ENCODE measurements around the gene SLC6A9.

Gene SLC6A9

DNA sequence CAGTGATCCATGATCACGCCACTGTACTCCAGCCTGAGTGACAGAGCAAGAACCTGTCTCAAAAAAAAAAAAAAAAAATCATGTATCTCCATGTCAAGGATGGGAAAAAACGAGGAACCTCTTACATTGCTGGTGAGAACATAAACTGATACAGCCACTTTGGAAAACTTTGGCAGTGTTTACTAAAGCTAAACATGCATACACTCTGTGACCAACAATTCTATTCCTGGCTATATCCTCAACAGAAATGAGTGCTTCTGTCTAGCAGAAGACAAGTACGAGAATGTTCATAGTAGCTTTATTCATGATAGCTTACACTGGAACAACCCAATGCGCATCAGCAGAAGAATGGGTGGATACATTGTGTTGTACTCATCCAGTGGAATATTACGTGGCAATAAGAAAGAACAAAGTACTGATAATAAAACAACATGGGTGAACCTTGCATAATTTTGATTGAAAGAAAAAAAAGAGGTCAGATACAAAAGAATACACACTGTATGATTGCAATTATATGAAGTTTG, 31.5 kb upstream of the SLC6A9 start:
- in situ Hi-C loops (cut with HindIII; ENCODE audit: low sequenced_read_pairs) = no loop called here
- TF ChIP-seq, protein P1, sequence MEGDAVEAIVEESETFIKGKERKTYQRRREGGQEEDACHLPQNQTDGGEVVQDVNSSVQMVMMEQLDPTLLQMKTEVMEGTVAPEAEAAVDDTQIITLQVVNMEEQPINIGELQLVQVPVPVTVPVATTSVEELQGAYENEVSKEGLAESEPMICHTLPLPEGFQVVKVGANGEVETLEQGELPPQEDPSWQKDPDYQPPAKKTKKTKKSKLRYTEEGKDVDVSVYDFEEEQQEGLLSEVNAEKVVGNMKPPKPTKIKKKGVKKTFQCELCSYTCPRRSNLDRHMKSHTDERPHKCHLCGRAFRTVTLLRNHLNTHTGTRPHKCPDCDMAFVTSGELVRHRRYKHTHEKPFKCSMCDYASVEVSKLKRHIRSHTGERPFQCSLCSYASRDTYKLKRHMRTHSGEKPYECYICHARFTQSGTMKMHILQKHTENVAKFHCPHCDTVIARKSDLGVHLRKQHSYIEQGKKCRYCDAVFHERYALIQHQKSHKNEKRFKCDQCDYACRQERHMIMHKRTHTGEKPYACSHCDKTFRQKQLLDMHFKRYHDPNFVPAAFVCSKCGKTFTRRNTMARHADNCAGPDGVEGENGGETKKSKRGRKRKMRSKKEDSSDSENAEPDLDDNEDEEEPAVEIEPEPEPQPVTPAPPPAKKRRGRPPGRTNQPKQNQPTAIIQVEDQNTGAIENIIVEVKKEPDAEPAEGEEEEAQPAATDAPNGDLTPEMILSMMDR (IDR thresholded peaks at IDR 0.05; ENCODE audit: low read depth, low read length, missing control alignments) = no peak
- no peak overlapping the region for H3K4me3 ChIP-seq (ENCODE audit: low read depth, low read length)
- DNase-seq (ENCODE audit: low read depth) = no peak

DNA sequence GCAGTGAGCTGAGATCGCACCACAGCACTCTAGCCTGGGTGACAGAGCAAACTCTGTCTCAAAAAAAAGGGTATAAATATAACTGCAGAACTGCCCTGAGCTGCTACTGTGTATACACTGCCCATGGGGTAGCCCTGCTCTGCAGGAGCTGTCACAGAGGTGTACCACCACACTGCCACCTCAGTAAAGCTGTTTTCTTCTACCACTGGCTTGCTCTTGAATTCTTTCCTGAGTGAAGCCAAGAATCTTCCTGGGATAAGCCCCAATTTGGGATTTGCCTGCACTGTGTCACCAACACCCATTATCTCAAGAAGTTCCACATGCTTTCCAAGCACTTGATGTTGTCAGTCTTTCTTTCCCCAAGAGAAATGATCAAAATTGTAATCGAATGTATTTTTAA, 30.6 kb upstream of the SLC6A9 start:
- in situ Hi-C loops (cut with HindIII; ENCODE audit: low sequenced_read_pairs) = no loop called here
- TF ChIP-seq, protein P1 (IDR thresholded peaks at IDR 0.05; ENCODE audit: low read depth, low read length, missing control alignments) = no peak
- no peak for DNase-seq (ENCODE audit: low read depth)
- H3K4me3 ChIP-seq (ENCODE audit: low read depth, low read length) = no peak overlapping the region

DNA sequence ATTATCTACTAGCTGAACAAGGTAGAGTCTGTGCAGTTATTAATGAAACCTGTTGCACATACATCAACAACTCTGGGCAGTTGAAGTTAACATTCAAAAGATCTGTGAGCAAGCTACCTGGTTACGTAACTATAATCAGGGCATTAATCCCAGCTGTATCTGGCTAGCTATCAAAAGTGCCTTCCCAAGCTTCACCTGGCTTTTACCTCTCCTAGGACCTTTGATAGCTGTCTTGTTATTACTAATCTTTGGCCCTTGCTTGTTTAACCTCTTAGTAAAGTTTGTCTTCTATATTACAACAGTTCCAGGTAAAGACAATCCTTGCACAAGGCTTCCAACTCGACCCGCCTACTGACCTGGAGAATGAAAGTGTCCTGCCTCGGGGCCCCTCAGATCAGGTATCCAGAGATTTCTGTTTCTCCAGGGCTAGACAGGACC, 29.6 kb upstream of the SLC6A9 start:
- in situ Hi-C loops (cut with HindIII; ENCODE audit: low sequenced_read_pairs) = no loop called here
- DNase-seq (ENCODE audit: low read depth) = no peak
- TF ChIP-seq, protein P1 (IDR thresholded peaks at IDR 0.05; ENCODE audit: low read depth, low read length, missing control alignments) = no peak
- H3K4me3 ChIP-seq (ENCODE audit: low read depth, low read length) = no peak overlapping the region

DNA sequence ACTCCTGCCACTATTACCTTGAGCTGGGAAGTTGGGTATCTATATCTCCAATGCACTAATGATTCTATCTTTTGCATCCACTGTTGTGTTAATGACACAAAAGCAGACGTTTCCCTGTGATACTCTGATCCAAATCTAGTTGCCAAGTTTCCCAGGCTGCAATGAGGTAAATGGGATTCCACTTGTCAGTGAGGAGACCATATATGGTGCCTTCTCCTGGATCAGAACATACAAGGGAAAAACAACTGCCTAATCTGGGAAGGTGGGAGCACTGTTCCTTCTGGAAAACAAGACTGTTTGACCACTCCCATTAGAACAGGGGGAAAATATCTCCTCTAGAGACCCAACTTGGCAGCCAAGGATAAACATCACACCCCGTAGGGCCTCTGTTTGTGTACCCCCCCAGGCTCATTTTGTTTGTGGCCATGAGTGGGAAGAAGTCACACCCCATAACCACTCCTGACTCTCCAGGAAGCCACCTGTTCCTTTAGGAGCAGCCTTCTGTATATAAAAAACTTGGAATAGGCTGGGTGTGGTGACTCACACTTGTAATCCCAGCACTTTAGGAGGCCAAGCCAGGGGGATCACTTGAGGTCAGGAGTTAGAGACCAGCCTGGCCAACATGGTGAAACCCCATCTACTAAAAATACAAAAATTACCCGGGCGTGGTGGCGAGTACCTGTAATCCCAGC, 28.5 kb upstream of the SLC6A9 start:
- H3K4me3 ChIP-seq (ENCODE audit: low read depth, low read length) = no peak overlapping the region
- DNase-seq (ENCODE audit: low read depth) = no peak
- TF ChIP-seq, protein P1 (IDR thresholded peaks at IDR 0.05; ENCODE audit: low read depth, low read length, missing control alignments) = no peak
- in situ Hi-C loops (cut with HindIII; ENCODE audit: low sequenced_read_pairs) = no loop called here

DNA sequence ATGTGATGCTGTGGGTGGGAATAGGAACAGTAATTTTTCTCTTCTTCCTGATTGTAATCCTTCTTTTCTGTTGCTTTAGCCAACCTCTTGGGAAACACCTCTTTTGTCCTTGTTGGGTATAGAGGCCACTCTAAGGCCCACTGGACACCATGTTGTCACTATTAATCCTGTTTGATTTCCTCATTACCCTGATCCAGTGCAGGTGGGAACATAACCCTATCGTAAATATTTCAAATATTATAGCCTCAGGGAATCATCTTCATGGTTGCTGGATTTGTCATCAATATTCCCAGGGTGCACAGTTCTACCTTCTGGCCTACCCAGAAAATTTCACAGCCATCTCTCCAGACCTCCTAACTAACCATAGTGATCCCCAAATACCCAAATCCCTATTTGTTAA, 27.9 kb upstream of the SLC6A9 start:
- in situ Hi-C loops (cut with HindIII; ENCODE audit: low sequenced_read_pairs) = no loop called here

DNA sequence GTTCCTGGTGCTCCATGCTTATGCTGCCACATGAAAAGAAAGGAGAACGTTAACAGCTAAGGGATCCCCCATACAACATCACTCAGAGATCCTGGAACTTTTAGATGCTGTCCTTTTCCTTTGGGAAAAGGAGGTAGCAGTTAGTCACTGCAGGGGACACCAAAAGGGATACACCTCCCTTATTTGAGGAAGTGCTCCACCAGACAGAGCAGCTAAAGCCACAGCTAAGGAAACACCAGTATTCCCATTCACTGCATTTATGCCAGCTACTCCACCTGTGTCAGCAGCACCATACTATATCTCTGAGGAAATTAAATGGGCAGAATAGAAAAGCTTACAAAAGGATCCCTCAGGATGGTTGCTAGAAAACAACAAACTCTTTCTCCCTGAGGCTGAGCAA, 26.0 kb upstream of the SLC6A9 start:
- H3K4me3 ChIP-seq (ENCODE audit: low read depth, low read length) = no peak overlapping the region
- TF ChIP-seq, protein P1 (IDR thresholded peaks at IDR 0.05; ENCODE audit: low read depth, low read length, missing control alignments) = no peak
- no peak for DNase-seq (ENCODE audit: low read depth)
- in situ Hi-C loops (cut with HindIII; ENCODE audit: low sequenced_read_pairs) = no loop called here

More for the DNA sequence above, 27.9 kb upstream of the SLC6A9 start:
- H3K4me3 ChIP-seq (ENCODE audit: low read depth, low read length) = no peak overlapping the region
- no peak for DNase-seq (ENCODE audit: low read depth)
- TF ChIP-seq, protein P1 (IDR thresholded peaks at IDR 0.05; ENCODE audit: low read depth, low read length, missing control alignments) = no peak
